Activated naive CD4-positive, alpha-beta T cell treated with anti-CD3 and anti-CD28 coated beads, Interleukin-2, amount 10 ng/mL, durations not matched to agents 7 days and 5 days (primary cell): ENCODE results near the gene FARS2.

ENCODE experiments used
- CTCF ChIA-PET: fragments of 350-600 bp; sonication (Branson Sonifier 250); formaldehyde crosslinking; loops from one replicate; lab custom pipeline; 2021; ENCODE audit warnings: antibody characterized with exemption; lab: Charles Lee
- DNase-seq: peaks from one replicate; pipeline ENCODE4 v3.0.0-alpha.2; 2020
- H3K27ac Mint-ChIP-seq: one replicate; pipeline ENCODE4 v1.8.0; 2021; ENCODE audit warnings: mild to moderate bottlenecking, moderate library complexity, mixed read lengths
- H3K27me3 Mint-ChIP-seq: one replicate; pipeline ENCODE4 v1.8.0; 2021; ENCODE audit warnings: mild to moderate bottlenecking, mixed read lengths
- H3K36me3 Mint-ChIP-seq: one replicate; pipeline ENCODE4 v1.8.0; 2021; ENCODE audit warnings: mixed read lengths
- H3K4me1 Mint-ChIP-seq: one replicate; pipeline ENCODE4 v1.8.0; 2021; ENCODE audit warnings: mixed read lengths
- H3K4me3 Mint-ChIP-seq: one replicate; pipeline ENCODE4 v1.8.0; 2021; ENCODE audit warnings: mild to moderate bottlenecking, moderate library complexity, mixed read lengths
- H3K9me3 Mint-ChIP-seq: one replicate; pipeline ENCODE4 v1.8.0; 2021; ENCODE audit warnings: mixed read lengths

FARS2 gene

GRCh38 chr6:5478380-5478779 is 217.1 kb downstream of the FARS2 start:
- CTCF ChIA-PET, result no interaction called here
- Mint-ChIP-seq H3K27ac (no peak overlapping the region), H3K4me1 (peaks cover 5% of the 10 kb centered on the region)

GRCh38 chr6:5481033-5481432 is 219.7 kb downstream of the FARS2 start:
- Mint-ChIP-seq H3K27ac (peak overlapping the region; percentile 76), H3K27me3 (no peaks in the 10 kb centered on the region), H3K4me3 (no peak overlapping the region), H3K4me1 (no peaks in the 10 kb centered on the region), H3K9me3 (no peaks in the 10 kb centered on the region), H3K36me3 (no peaks in the 10 kb centered on the region)
- DNase-seq, result no peak
- CTCF ChIA-PET, result no interaction called here

More at GRCh38 chr6:5478380-5478779, 217.1 kb downstream of the FARS2 start:
- DNase-seq, result no peak
- Mint-ChIP-seq H3K4me3 (no peak overlapping the region), H3K9me3 (no peaks in the 10 kb centered on the region), H3K27me3 (no peaks in the 10 kb centered on the region), H3K36me3 (no peaks in the 10 kb centered on the region)

- Mint-ChIP-seq H3K27ac (no peak overlapping the region), H3K9me3 (no peaks in the 10 kb centered on the region), H3K4me1 (peaks cover 7% of the 10 kb centered on the region), H3K36me3 (no peaks in the 10 kb centered on the region), H3K27me3 (no peaks in the 10 kb centered on the region), H3K4me3 (no peak overlapping the region)
- CTCF ChIA-PET, result interaction anchor here (1.8 kb wide), 1 partner anchor 11 kb away, joined by 8 read pairs; no protein-coding TSS in a partner anchor
- DNase-seq, result no peak
Measured at GRCh38 chr6:5481750-5482149, 220.4 kb downstream of the FARS2 start.

- CTCF ChIA-PET, result interaction anchor here (1.2 to 1.8 kb wide), 2 partner anchors 11 to 188 kb away, joined by 3 to 8 read pairs; no protein-coding TSS in a partner anchor
- H3K36me3 Mint-ChIP-seq, result no peaks in the 10 kb centered on the region
- no peaks in the 10 kb centered on the region for H3K27me3 Mint-ChIP-seq
- H3K27ac Mint-ChIP-seq, result no peak overlapping the region
- H3K9me3 Mint-ChIP-seq, result no peaks in the 10 kb centered on the region
- no peak overlapping the region for H3K4me3 Mint-ChIP-seq
- no peak for DNase-seq
- peaks cover 11% of the 10 kb centered on the region for H3K4me1 Mint-ChIP-seq
Measured at GRCh38 chr6:5482619-5483018, 221.3 kb downstream of the FARS2 start.

- Mint-ChIP-seq H3K27ac (no peak overlapping the region), H3K4me3 (no peak overlapping the region), H3K27me3 (no peaks in the 10 kb centered on the region), H3K36me3 (peaks cover 6% of the 10 kb centered on the region), H3K4me1 (peaks cover 13% of the 10 kb centered on the region), H3K9me3 (no peaks in the 10 kb centered on the region)
- no peak for DNase-seq
- CTCF ChIA-PET, result interaction anchor here (1.7 kb wide), 1 partner anchor 14 kb away, joined by 6 read pairs; no protein-coding TSS in a partner anchor
Measured at GRCh38 chr6:5484692-5485091, 223.4 kb downstream of the FARS2 start.

GRCh38 chr6:5486214-5486613 is 224.9 kb downstream of the FARS2 start:
- DNase-seq, result no peak
- Mint-ChIP-seq H3K27ac (no peak overlapping the region), H3K9me3 (no peaks in the 10 kb centered on the region), H3K4me1 (peaks cover 13% of the 10 kb centered on the region), H3K36me3 (peaks cover 6% of the 10 kb centered on the region), H3K4me3 (no peak overlapping the region), H3K27me3 (no peaks in the 10 kb centered on the region)
- CTCF ChIA-PET, result interaction anchor here (0.9 to 1.7 kb wide), 2 partner anchors 15 to 462 kb away, joined by 3 to 6 read pairs; no protein-coding TSS in a partner anchor

GRCh38 chr6:5490501-5491069 is 229.3 kb downstream of the FARS2 start:
- CTCF ChIA-PET, result no interaction called here

GRCh38 chr6:5492356-5492755 is 231.0 kb downstream of the FARS2 start:
- no peak overlapping the region for H3K4me3 Mint-ChIP-seq
- H3K36me3 Mint-ChIP-seq, result peaks cover 8% of the 10 kb centered on the region
- no peak for DNase-seq
- H3K4me1 Mint-ChIP-seq, result peaks cover 2% of the 10 kb centered on the region
- H3K9me3 Mint-ChIP-seq, result no peaks in the 10 kb centered on the region
- CTCF ChIA-PET, result interaction anchor here (0.7 kb wide), 1 partner anchor 293 kb away, joined by 3 read pairs; no protein-coding TSS in a partner anchor
- no peaks in the 10 kb centered on the region for H3K27me3 Mint-ChIP-seq
- no peak overlapping the region for H3K27ac Mint-ChIP-seq

More at GRCh38 chr6:5490501-5491069, 229.3 kb downstream of the FARS2 start:
- Mint-ChIP-seq H3K27ac (no peak overlapping the region), H3K4me3 (no peak overlapping the region), H3K9me3 (no peaks in the 10 kb centered on the region), H3K36me3 (peaks cover 8% of the 10 kb centered on the region), H3K4me1 (peaks cover 13% of the 10 kb centered on the region), H3K27me3 (no peaks in the 10 kb centered on the region)
- no peak for DNase-seq

- no peaks in the 10 kb centered on the region for H3K9me3 Mint-ChIP-seq
- H3K27me3 Mint-ChIP-seq, result no peaks in the 10 kb centered on the region
- H3K4me3 Mint-ChIP-seq, result no peak overlapping the region
- DNase-seq, result no peak
- peaks cover 6% of the 10 kb centered on the region for H3K4me1 Mint-ChIP-seq
- H3K27ac Mint-ChIP-seq, result no peak overlapping the region
- CTCF ChIA-PET, result no interaction called here
- peaks cover 5% of the 10 kb centered on the region for H3K36me3 Mint-ChIP-seq
Measured at GRCh38 chr6:5493806-5494205, 232.5 kb downstream of the FARS2 start.

- DNase-seq, result no peak
- CTCF ChIA-PET, result interaction anchor here (0.7 to 1.2 kb wide), 2 partner anchors 27 to 104 kb away, joined by 3 to 5 read pairs; no protein-coding TSS in a partner anchor
Measured at GRCh38 chr6:5497896-5498578, 236.7 kb downstream of the FARS2 start.

GRCh38 chr6:5498579-5498899 is 237.2 kb downstream of the FARS2 start:
- no peaks in the 10 kb centered on the region for H3K27me3 Mint-ChIP-seq
- peak overlapping the region; percentile 55 for H3K27ac Mint-ChIP-seq
- no peaks in the 10 kb centered on the region for H3K9me3 Mint-ChIP-seq
- CTCF ChIA-PET, result interaction anchor here (0.7 kb wide), 1 partner anchor 104 kb away, joined by 3 read pairs; no protein-coding TSS in a partner anchor
- DNase-seq, result no peak
- H3K4me1 Mint-ChIP-seq, result peaks cover 19% of the 10 kb centered on the region
- no peak overlapping the region for H3K4me3 Mint-ChIP-seq
- peaks cover 10% of the 10 kb centered on the region for H3K36me3 Mint-ChIP-seq

More at GRCh38 chr6:5497896-5498578, 236.7 kb downstream of the FARS2 start:
- H3K27ac Mint-ChIP-seq, result peak overlapping the region; percentile 55
- H3K27me3 Mint-ChIP-seq, result no peaks in the 10 kb centered on the region
- no peaks in the 10 kb centered on the region for H3K9me3 Mint-ChIP-seq
- peaks cover 10% of the 10 kb centered on the region for H3K36me3 Mint-ChIP-seq
- peaks cover 19% of the 10 kb centered on the region for H3K4me1 Mint-ChIP-seq
- no peak overlapping the region for H3K4me3 Mint-ChIP-seq

- CTCF ChIA-PET, result interaction anchor here (1.2 kb wide), 1 partner anchor 28 kb away, joined by 4 read pairs; no protein-coding TSS in a partner anchor
- Mint-ChIP-seq H3K9me3 (no peaks in the 10 kb centered on the region), H3K4me1 (peaks cover 19% of the 10 kb centered on the region), H3K27ac (peak overlapping the region; percentile 35), H3K4me3 (no peak overlapping the region), H3K27me3 (no peaks in the 10 kb centered on the region), H3K36me3 (peaks cover 8% of the 10 kb centered on the region)
- no peak for DNase-seq
Measured at GRCh38 chr6:5499644-5500306, 238.5 kb downstream of the FARS2 start.

GRCh38 chr6:5501837-5502236 is 240.5 kb downstream of the FARS2 start:
- Mint-ChIP-seq H3K4me1 (peaks cover 35% of the 10 kb centered on the region), H3K27me3 (no peaks in the 10 kb centered on the region), H3K27ac (no peak overlapping the region), H3K36me3 (peaks cover 8% of the 10 kb centered on the region), H3K9me3 (no peaks in the 10 kb centered on the region), H3K4me3 (no peak overlapping the region)
- no peak for DNase-seq
- CTCF ChIA-PET, result no interaction called here

- Mint-ChIP-seq H3K36me3 (peaks cover 8% of the 10 kb centered on the region), H3K9me3 (no peaks in the 10 kb centered on the region), H3K4me3 (no peak overlapping the region), H3K27ac (no peak overlapping the region), H3K27me3 (no peaks in the 10 kb centered on the region), H3K4me1 (peaks cover 41% of the 10 kb centered on the region)
- CTCF ChIA-PET, result no interaction called here
- DNase-seq, result no peak
Measured at GRCh38 chr6:5504078-5504477, 242.8 kb downstream of the FARS2 start.
